Liver (tissue), 9 donors: ENCODE measurements around the gene PTTG1IP. TPM values are rescaled to one million over a fixed set of nuclear protein-coding genes. Genes with fewer than 3 reads are reported as not detected.

ENCODE experiments used
- DNase-seq: peaks from one replicate; pipeline ENCODE4 v3.0.0-alpha.2; 2017; ENCODE audit warnings: low spot score
- H3K27ac ChIP-seq, 2 donors: one replicate each; pipeline ENCODE4 v1.7.0; 2013; ENCODE audit warnings: inconsistent platforms in 2 of 2, low read length in 2 of 2, control low read depth in 1 of 2, low read depth in 1 of 2, mild to moderate bottlenecking in 1 of 2
- H3K27me3 ChIP-seq, 4 donors: one replicate each; pipeline versions ENCODE4 v1.6.1 to v1.7.0; 2013; ENCODE audit warnings: low read length in 3 of 4, inconsistent platforms in 1 of 4, mild to moderate bottlenecking in 1 of 4, moderate library complexity in 1 of 4; ENCODE audit not compliant: control insufficient read depth in 4 of 4, insufficient read depth in 4 of 4
- H3K36me3 ChIP-seq, 4 donors: one replicate each; pipeline versions ENCODE4 v1.6.1 to v1.7.0; 2013; ENCODE audit warnings: low read length in 3 of 4, mild to moderate bottlenecking in 3 of 4, low read depth in 1 of 4, moderate library complexity in 1 of 4; ENCODE audit not compliant: control insufficient read depth in 4 of 4, insufficient read depth in 3 of 4
- H3K4me1 ChIP-seq, 4 donors: one replicate each; pipeline versions ENCODE4 v1.6.1 to v1.7.0; 2013; ENCODE audit warnings: low read length in 3 of 4, mild to moderate bottlenecking in 3 of 4, moderate library complexity in 1 of 4; ENCODE audit not compliant: control insufficient read depth in 4 of 4, insufficient read depth in 4 of 4
- H3K4me3 ChIP-seq, 3 donors: one replicate each; pipeline versions ENCODE4 v1.6.1 to v1.7.0; 2013; ENCODE audit warnings: low read length in 3 of 3, control low read depth in 1 of 3, low read depth in 1 of 3, mild to moderate bottlenecking in 1 of 3
- H3K9ac ChIP-seq, 2 donors: one replicate each; pipeline ENCODE4 v1.7.0; 2013; ENCODE audit warnings: low read length in 2 of 2, mild to moderate bottlenecking in 2 of 2, moderate library complexity in 2 of 2, control low read depth in 1 of 2, low read depth in 1 of 2
- H3K9me3 ChIP-seq, 4 donors: one replicate each; pipeline versions ENCODE4 v1.6.1 to v1.7.0; 2013; ENCODE audit warnings: low read length in 3 of 4; ENCODE audit not compliant: control insufficient read depth in 4 of 4
- CTCF ChIP-seq: fragments of 150-350 bp; IDR thresholded peaks from 2 replicates; pipeline ENCODE4 v1.5.1; 2017; ENCODE audit warnings: improper control_type of control experiment, low read depth, low read length; ENCODE audit not compliant: missing input control
- EGR1 ChIP-seq, 2 donors: IDR thresholded peaks; 2 replicates each; pipeline ENCODE4 v1.6.1; 2016 to 2018; ENCODE audit warnings: antibody characterized with exemption in 2 of 2, low read depth in 2 of 2
- FOXA1 ChIP-seq: IDR thresholded peaks from 2 replicates; pipeline ENCODE4 v1.6.1; 2016; ENCODE audit warnings: antibody characterized with exemption
- FOXA2 ChIP-seq: IDR thresholded peaks from 2 replicates; pipeline ENCODE4 v1.6.1; 2016; ENCODE audit warnings: antibody characterized with exemption
- GABPA ChIP-seq, 2 donors: IDR thresholded peaks in 1 of 2; conservative IDR thresholded peaks in 1 of 2; 2 replicates each; pipeline ENCODE4 v1.6.1; 2016; ENCODE audit warnings: antibody characterized with exemption in 2 of 2, mild to moderate bottlenecking in 1 of 2, moderate library complexity in 1 of 2
- HNF4A ChIP-seq, 2 donors: conservative IDR thresholded peaks; 2 replicates each; pipeline ENCODE4 v1.6.1; 2016; ENCODE audit warnings: antibody characterized with exemption in 2 of 2, mild to moderate bottlenecking in 2 of 2
- HNF4G ChIP-seq: IDR thresholded peaks from 2 replicates; pipeline ENCODE4 v1.6.1; 2016; ENCODE audit warnings: antibody characterized with exemption
- JUND ChIP-seq, 2 donors: IDR thresholded peaks; 2 replicates each; pipeline ENCODE4 v1.6.1; 2016; ENCODE audit warnings: antibody characterized with exemption in 2 of 2
- MAX ChIP-seq: IDR thresholded peaks from 2 replicates; pipeline ENCODE4 v1.6.1; 2016; ENCODE audit warnings: antibody characterized with exemption
- NR2F2 ChIP-seq: IDR thresholded peaks from 2 replicates; pipeline ENCODE4 v1.6.1; 2016; ENCODE audit warnings: antibody characterized with exemption
- RAD21 ChIP-seq, 2 donors: IDR thresholded peaks; 2 replicates each; pipeline ENCODE4 v1.6.1; 2016; ENCODE audit warnings: antibody characterized with exemption in 2 of 2, mild to moderate bottlenecking in 2 of 2
- RXRA ChIP-seq, 2 donors: IDR thresholded peaks; 2 replicates each; pipeline ENCODE4 v1.6.1; 2017 to 2018; ENCODE audit warnings: antibody characterized with exemption in 2 of 2, mild to moderate bottlenecking in 1 of 2
- SP1 ChIP-seq: IDR thresholded peaks from 2 replicates; pipeline ENCODE4 v1.6.1; 2018; ENCODE audit warnings: antibody characterized with exemption, mild to moderate bottlenecking
- TAF1 ChIP-seq: conservative IDR thresholded peaks from 2 replicates; pipeline ENCODE4 v1.6.1; 2016; ENCODE audit warnings: antibody characterized with exemption, mild to moderate bottlenecking
- YY1 ChIP-seq: IDR thresholded peaks from 2 replicates; pipeline ENCODE4 v1.6.1; 2016; ENCODE audit warnings: antibody characterized with exemption, mild to moderate bottlenecking
- WGBS: extraction: QIAGEN DNeasy Blood & Tissue Kit; methylation state at CpG from one replicate; pipeline ENCODE4 v1.1.7; 2013; 5-methylcytosine and 5-hydroxymethylcytosine counted together
- polyA plus RNA-seq, 2 donors: library from polyadenylated mRNA; stranded (reverse) in 1 of 2; unstranded in 1 of 2; fragments of 200-250 nt in 1 of 2; fragments of >200 nt in 1 of 2; fragmentation: Nextera tagmentation in 1 of 2; extraction: Ambion mirVana in 1 of 2; gene quantifications; one replicate each; pipeline versions ENCODE4 v1.2.1 to v1.2.3, GENCODE V29; 2013 to 2015
- total RNA-seq, 2 donors: library from RNA; depleted of rRNA; stranded (reverse); fragments of >200 nt; gene quantifications; one replicate each; pipeline ENCODE4 v1.2.3, GENCODE V29; 2014
- TF ChIP-seq, protein P1 (sequence below): IDR thresholded peaks from 2 replicates; pipeline ENCODE4 v1.6.1; 2016; ENCODE audit warnings: antibody characterized with exemption
- TF ChIP-seq, protein P2 (sequence below): IDR thresholded peaks from 2 replicates; pipeline ENCODE4 v1.6.1; 2016; ENCODE audit warnings: antibody characterized with exemption
- donor health status: healthy.
- donor health status: healthy.
- donor health status: healthy.
- donor health status: healthy.
- donor health status: healthy.

Gene PTTG1IP
- total and polyA plus RNA-seq, 4 donors = 62.0 to 94.0 (median 79.8) TPM

GRCh38 chr21:44831227-44831860 is 42.1 kb downstream of the PTTG1IP start:
- WGBS = 59% methylated on average over 7 of the region's 7 CpGs
- DNase-seq = no peak

DNA sequence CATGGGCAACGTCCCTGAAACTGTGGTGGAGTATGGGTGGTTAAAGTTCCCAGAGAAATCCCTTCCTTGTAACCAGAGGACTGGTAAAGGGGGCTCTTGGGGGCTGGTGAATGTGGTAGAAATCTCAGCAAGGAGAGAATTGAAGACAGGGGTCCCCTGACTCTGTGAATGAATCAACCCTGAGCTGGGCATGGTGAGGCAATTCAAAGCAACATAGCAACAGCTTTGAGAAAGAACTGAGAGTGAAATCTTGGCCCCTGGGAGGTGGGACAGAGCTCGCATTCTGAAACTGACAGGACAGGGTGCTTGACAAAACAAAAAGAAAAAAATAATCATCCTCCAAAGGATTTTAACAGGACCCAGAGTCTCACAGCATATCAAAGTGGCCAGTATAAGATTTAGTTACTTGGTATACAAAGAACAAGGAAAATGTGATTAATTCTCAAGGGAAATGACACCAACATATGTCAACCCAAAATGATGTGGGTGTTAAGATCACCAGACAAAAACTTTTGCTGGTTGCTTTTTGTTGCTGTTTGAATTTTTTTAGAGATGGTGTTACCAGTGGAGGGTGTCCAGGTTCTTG is 43.9 kb downstream of the PTTG1IP start:
- WGBS = 64% methylated on average over 2 of the region's 2 CpGs
- H3K9ac ChIP-seq = no peak overlapping the region
- no peaks in the 10 kb centered on the region for H3K27me3 ChIP-seq
- H3K9me3 ChIP-seq = peaks cover 5 to 11% (median 7%) of the 10 kb centered on the region in 4 donors
- H3K36me3 ChIP-seq = no peaks in the 10 kb centered on the region
- no peak overlapping the region for H3K27ac ChIP-seq
- no peaks in the 10 kb centered on the region for H3K4me1 ChIP-seq
- DNase-seq = no peak
- no peak overlapping the region for H3K4me3 ChIP-seq
- no peak for TF ChIP-seq HNF4A (conservative IDR thresholded peaks at IDR 0.05)
- TF ChIP-seq HNF4G = no peak
- TF ChIP-seq FOXA1 = no peak
- TF ChIP-seq NR2F2 = no peak
- no peak for TF ChIP-seq TAF1
- no peak for TF ChIP-seq RXRA (IDR thresholded peaks at IDR 0.05)
- no peak for TF ChIP-seq YY1
- TF ChIP-seq, protein P1, sequence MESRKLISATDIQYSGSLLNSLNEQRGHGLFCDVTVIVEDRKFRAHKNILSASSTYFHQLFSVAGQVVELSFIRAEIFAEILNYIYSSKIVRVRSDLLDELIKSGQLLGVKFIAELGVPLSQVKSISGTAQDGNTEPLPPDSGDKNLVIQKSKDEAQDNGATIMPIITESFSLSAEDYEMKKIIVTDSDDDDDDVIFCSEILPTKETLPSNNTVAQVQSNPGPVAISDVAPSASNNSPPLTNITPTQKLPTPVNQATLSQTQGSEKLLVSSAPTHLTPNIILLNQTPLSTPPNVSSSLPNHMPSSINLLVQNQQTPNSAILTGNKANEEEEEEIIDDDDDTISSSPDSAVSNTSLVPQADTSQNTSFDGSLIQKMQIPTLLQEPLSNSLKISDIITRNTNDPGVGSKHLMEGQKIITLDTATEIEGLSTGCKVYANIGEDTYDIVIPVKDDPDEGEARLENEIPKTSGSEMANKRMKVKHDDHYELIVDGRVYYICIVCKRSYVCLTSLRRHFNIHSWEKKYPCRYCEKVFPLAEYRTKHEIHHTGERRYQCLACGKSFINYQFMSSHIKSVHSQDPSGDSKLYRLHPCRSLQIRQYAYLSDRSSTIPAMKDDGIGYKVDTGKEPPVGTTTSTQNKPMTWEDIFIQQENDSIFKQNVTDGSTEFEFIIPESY = no peak
- TF ChIP-seq CTCF = no peak
- TF ChIP-seq JUND (IDR thresholded peaks at IDR 0.05) = no peak
- TF ChIP-seq GABPA (IDR thresholded peaks at IDR 0.05 in 1 of 2, conservative IDR thresholded peaks at IDR 0.05 in 1 of 2) = no peak
- TF ChIP-seq FOXA2 = no peak
- no peak for TF ChIP-seq RAD21 (IDR thresholded peaks at IDR 0.05)

More at GRCh38 chr21:44831227-44831860, 42.1 kb downstream of the PTTG1IP start:
- Histone ChIP-seq H3K9ac (no peak overlapping the region), H3K36me3 (no peaks in the 10 kb centered on the region), H3K9me3 (peaks cover 5 to 11% (median 7%) of the 10 kb centered on the region in 4 donors), H3K27ac (no peak overlapping the region), H3K4me3 (no peak overlapping the region), H3K27me3 (no peaks in the 10 kb centered on the region), H3K4me1 (no peaks in the 10 kb centered on the region)
- TF ChIP-seq EGR1 (IDR thresholded peaks at IDR 0.05; ENCODE audit: low read depth in 2 of 2) (no peak), RXRA (IDR thresholded peaks at IDR 0.05) (no peak), YY1 (no peak), MAX (no peak), FOXA1 (no peak), FOXA2 (no peak), HNF4A (conservative IDR thresholded peaks at IDR 0.05) (no peak), SP1 (no peak), CTCF (no peak), TAF1 (no peak), GABPA (IDR thresholded peaks at IDR 0.05 in 1 of 2, conservative IDR thresholded peaks at IDR 0.05 in 1 of 2) (no peak), NR2F2 (no peak), JUND (IDR thresholded peaks at IDR 0.05) (no peak), HNF4G (no peak), RAD21 (IDR thresholded peaks at IDR 0.05) (no peak)
- TF ChIP-seq, protein P2, sequence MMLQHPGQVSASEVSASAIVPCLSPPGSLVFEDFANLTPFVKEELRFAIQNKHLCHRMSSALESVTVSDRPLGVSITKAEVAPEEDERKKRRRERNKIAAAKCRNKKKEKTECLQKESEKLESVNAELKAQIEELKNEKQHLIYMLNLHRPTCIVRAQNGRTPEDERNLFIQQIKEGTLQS = no peak
- TF ChIP-seq, protein P1 = no peak
